Stimulated activated CD4-positive, alpha-beta T cell treated with anti-CD3 and anti-CD28 coated beads, Interleukin-15, amount 100 ng/mL, for 1 hour (primary cell): ENCODE measurements around the gene WNT3.
"Not testable (repeated sequence)": the region's sequence is repeated elsewhere in the genome, so short reads cannot be mapped to it uniquely, and the experiment has no call there.

Source experiments
- DNase-seq, 2 donors: peaks; one replicate each; pipeline ENCODE4 v3.0.0-alpha.2; 2020; ENCODE audit warnings: low read depth in 1 of 2, low spot score in 1 of 2

The WNT3 gene

DNA sequence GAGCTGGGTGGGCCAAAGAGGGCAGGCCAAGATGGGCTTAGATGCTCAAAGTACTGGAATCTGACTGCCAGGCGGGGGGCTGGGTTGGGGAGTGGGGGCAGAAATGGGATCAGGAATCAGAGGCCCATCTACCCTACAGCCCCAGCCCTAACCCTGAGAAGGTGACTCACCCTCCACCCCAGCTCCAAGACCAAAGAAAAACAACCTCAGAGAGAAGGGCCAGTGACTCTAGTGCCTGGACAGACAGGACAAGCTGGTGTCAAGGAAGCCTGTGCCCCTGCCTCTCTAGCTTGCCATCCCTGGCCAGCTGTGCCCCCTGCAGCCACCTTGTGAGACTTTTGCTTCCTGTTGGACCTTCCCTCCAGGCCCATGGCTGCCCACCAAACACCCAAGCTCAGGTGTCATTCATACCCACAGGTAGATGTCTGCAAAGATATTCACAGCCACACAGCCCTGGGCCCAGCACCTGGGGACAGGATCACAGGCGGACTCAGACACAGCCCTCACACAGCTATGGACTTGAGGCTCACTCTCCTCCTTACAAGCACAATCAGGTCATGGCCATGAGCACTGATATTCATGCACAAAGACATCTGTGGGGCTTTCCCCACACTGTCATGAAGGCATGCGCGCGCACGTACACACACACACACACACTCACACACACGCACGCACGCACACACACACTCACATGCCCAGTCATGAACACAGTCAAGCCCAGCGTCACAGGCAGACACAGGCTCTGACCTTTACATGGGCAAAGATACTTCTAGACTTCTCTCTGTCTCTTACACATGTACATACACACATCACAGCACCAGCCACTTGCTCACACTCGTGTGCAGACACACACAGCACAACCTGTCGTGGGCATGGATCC lies 2.8 kb downstream of the WNT3 start:
- no peak for DNase-seq

DNA sequence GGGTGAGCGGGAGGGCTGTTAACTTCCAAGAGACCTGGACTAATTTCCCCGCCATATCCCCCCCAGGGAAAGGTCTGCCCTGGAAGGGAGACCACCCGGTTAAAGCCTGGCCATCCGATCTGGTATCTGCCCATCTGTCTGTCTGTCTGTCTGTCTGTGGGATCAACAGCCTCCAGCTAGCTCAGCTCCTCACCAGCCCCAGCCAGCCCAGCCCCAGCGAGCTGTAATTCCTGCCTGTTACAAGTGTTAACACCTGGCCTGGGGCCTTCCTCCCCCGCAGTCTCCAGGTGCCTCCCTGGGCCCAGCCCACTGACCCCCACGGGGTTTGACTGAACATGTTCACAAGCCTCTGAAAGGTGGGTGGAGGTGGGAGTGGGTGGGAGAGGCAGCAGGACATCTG lies 4.0 kb downstream of the WNT3 start:
- DNase-seq, result no peak

DNA sequence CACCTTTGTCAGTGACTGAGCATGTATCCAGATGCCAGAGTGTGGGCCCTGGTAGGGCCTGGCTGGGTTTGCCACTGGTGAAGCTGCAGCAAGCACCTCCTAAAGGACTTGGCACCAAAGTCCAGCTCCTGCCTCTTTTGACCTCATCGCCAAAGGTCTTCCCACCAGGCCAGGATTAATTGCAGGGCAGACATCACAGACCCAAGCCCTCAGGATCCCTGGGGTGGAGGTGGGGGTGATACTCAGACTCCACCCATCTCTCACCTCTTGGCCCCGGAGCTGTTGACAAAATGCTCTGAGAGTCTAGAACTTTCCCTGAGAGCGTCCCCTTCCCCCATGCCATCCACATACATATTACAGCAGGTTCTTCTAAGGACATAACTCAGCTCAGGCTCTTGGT lies 4.6 kb downstream of the WNT3 start:
- no peak for DNase-seq

DNA sequence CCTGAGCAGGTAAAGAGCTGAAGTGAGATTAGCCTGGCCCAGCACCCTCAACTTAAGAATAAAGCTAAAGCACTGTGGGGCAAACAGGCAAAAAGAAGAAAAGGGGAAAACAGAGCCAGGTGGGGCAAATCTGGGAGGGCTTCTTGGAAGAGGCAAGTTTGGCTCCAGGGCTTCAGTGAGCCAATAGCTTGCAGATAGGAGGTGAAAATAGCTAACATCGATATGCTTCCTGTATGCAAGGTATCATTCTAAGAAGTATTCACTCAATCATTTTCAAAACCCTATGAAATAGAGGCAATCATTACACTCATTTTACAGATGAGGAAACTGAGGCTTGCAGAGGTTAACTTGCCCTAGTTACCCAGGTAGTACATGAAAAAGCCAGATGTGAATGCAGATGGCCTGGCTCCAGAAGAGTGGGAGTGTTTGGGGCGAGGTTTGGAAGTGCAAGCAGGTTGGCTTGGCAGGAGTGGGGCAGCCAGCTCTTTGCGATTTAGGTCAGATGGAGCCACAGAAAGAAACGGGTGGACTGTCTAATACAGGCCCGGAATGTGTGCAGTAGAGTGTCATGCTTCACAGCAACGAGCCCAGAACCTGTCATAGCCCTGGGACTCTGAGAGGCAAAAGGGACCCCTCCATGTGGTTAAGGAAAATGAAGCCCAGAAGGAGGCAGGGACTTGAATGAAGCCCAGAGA lies 5.7 kb downstream of the WNT3 start:
- DNase-seq, result no peak

DNA sequence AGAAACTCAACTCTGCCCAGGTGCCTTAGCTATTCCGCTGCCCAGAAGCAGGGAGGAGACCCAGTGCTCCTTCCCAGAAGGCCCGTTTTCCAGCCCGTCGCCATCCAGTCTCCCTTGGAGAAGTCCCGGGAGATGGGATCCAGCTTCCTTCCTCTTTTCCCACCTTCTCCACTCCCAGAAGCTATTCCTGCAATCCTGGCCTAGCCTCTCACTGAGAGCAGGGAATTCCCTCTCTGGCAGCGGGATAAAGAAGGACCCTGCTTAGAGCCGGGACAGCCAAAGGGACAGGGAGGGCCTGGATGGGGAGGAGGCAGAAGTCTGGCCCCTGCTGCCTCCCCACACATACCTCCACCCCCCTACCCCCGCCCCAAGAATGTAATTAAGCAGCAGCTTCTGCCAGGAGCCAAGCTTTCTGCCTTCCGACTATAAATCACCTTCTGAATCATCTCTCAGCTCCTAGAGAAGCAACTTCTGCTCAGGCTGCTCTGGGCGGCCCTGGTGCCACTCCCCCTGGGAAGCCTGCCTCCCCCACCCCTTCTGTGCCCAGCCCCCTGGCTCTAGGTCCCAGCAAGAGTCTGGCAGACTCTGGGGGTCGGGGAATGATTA lies 6.4 kb downstream of the WNT3 start:
- DNase-seq, result no peak

DNA sequence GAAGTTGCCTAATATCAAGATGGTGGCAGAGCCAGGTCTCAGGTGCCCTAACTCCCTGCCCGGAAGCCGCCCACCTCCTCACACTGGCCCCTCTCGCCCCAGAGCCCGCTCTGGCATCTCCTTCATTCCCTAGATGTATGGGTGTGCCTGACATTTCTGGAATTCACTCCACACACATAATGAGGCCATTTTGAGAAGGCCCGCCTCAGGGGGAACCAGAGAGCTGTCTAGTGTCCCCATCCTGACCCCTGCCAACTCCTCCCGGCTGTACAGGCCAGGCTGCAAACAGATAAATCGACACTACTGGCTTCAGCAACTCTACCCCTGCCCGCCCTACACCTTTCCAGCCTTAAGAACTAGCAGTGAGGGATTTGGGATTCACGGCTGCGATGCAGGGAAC lies 7.7 kb downstream of the WNT3 start:
- DNase-seq, result no peak

DNA sequence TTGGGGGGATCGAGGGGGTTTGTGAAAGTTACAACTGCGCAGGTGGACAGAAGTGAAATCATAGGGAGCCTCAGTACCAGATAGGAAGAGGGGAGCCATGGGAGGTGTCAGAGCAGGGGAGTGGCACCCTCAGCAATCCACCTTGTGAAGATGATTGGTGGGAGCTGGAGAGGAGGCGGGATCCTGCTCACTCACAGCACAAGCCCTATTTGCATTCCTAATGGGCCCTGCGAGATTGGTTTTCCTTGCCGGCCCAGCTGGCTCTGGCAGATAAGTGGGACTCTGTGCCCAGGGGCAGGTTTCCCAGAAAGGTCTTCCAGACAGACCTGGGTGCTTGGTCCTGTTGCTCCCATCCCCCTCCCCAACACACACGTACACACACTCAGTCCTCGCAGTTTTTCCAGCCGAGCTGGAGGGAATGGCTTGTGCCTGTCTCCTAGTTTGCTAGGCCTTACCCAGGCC lies 9.4 kb downstream of the WNT3 start:
- DNase-seq, result no peak

DNA sequence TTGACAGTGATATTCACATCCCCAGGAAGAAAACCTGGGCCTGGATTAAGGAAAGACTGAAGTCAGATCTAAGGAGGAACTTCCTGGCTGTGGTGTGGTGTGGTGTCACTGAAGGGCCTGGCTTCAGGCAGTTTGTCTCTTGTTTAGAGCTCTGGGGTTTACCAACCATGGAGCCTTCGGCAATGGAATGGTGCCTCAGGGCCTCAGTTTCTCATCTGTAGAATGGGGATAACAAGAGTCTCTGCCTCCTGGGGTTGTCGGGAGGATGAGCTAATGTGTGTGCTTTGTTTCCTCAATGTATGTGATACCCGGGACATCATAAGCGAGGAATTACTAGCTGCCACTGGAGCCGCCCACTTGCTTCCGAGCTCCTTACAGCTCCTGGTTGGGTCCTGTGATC lies 12.7 kb downstream of the WNT3 start:
- DNase-seq, result no peak

DNA sequence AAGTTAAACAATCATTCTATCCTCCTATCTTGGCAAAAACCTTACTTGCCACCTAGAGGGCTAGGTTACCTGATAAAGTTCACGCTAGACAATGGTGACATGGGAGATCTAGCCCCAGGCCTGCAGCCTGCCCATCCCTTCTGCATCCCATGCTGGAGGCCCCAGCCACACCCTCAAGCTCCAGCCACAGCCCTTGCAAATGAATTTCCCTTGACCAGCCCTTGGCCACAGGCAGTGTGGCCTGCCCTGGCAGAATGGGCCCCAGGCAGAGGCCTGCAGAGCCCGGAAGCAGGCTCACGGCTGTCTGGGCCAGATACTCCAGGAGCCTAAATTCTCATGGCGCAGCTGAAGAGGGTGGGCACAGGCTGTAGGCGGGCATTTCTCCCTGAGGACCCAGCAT lies 14.9 kb downstream of the WNT3 start:
- DNase-seq, result no peak

DNA sequence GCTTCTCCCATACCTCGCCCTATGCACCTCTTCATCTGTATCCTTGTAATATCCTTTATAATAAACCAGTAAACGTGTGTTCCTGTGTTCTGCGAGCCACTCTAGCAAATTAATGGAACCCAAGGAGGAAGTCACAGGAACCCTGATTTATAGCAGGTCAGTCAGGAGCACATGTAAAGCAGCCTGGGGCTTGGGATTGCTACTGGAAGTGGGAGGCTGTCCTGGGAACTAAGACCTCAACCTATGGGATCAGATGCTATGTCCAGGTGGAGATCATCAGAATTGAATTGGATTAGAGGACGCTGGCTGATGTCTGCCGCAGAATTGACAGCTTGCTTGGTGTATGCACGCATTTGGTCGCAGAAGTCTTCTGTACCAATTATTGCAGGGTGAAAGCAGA lies 15.7 kb downstream of the WNT3 start:
- DNase-seq, result no peak

DNA sequence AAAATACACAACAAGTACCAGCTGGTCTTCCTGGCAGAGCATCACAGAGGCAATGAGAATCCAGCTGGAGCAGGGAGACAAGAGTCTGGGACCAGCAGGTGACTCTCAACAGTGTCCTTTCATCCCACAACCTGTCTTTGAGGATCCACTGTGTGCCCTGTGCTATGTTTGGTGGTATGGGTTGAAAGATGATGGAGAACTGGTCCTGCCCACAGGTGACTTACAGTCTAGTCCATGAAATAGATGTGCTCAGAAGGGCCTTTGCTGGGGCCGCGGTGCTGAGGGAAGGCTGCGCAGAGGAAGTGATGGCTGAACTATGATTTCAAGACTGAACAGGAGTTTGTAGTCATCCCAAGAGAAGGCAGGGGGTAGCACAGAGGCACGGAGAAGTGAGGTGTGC lies 17.9 kb downstream of the WNT3 start:
- no peak for DNase-seq

DNA sequence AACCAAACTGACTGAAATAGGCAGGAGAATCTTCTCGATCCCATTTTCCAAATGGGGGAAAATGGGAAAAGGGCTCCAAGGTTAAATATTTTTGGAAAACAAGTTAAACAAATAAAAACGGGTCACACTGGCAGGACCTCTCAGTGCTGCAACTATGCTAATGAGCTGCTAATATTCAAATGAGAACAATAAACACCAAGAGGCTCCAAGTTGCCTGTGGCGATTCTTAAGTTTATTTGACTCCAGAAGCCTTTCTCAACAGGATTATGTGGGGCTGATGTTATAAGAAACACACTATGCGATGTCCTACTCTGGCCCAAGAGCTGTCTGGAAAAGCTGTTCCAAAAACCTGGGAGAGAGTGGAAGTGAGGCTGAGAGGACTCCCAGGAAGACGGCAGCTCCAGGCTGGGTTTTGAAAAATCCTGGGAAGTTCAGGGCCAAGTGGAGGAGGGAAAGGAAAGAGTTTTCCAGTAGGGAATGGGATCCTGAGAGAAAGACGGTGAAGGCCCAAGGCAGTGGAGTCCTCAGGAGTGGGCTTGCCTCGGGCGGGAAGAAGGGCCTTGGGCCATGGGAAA lies 21.4 kb downstream of the WNT3 start:
- DNase-seq, result no peak

DNA sequence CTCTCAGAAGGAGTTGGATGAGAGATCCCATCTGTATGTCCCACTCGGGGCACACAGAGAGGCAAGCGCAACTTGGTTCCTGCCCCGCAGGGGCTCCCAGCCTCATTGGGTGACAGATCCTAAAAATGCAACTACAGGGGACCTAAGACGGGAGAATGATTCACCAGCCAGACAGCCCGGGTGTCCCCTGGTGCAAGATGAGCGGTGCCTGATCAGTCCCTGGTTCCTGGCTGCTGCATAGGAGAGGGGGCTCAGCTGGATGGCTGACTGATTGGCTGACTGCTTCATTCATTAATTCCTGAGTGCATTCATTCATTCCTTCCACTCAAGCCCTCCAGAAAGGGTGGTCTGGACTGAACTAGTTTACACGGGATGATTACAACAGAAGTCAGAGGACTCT lies 22.0 kb downstream of the WNT3 start:
- no peak for DNase-seq

DNA sequence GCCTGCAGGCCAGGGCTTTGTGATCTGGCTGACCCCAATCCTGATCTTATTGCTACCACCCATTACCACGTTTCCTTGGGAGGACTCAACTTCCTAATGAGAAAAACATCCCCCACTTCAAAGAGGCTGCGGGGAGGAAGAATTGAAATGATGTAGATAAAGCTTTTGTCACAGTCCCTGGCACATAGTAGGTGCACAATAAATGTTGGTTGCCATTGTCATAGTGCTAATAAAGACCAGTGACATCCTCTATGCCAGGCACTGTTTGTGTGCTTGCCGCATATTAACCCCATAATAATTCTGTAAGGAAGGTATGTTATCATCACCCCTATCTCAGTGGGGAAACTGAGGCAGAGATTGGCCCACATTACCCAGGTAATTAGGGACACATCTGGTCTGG lies 22.4 kb downstream of the WNT3 start:
- no peak for DNase-seq

DNA sequence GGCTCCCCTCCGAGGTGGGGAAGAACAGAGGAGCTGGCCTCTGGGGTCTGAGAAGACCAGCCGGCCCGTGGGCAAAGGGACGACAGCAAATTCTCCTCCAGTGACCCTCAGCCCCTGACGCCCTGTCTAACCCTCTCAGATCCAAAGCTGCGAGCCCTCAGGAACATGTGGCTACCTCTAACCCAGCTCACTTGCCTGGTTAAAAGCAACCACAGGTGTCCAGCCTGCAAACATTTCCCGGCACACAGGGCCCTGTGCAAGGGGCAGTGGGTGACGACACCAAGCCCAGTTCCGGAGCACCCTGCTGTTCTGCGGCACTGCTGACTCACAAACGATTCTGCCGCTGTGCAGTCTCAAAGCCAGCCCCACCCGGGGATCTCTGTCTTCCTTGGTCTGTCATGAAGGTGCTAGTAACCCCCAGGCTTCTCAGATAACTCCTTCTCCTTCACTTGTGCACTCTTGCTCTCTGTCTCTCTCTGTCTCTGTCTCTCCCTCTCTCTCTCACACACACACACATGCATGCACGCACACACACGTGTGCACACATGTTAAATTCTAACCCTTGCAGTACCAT lies 23.0 kb downstream of the WNT3 start:
- DNase-seq, result no peak

DNA sequence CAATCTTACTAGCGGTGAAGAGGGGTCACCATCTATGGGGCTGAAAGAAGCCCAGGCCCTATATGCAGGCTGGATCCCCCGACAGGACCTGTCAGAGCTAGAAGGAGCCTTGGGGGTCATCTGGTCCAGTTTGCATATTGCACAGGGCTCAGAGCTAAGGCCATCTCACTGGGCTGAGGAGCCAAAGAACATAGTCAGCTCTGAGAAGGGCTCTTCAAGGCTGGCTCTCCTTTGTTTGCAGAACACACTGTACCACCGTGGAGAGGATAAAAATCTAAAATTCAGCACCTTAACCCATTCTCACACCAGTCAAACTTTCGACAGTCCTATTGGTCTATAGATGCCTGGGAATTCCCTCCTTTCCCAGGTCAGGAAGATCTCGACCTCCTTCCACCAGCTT lies 24.2 kb downstream of the WNT3 start:
- no peak for DNase-seq

DNA sequence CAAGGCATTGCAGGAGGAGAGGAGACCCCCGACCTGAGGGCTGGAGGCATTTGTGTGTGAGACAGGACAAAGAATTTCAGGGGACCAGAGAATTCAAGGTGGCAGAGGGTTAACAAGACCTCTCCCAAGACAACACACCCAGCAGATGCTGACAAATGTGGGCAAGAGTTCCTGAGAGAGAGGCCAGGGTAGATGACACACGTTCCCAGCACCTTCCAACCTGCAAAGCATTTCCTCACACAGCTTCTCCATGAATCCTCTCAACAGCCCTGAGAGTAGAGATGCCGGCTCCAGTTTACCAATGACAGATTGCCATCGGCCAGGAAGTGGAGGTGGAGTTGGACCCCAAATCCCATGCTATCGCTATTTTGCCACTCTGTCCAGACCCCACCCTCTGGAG lies 25.0 kb downstream of the WNT3 start:
- no peak for DNase-seq

DNA sequence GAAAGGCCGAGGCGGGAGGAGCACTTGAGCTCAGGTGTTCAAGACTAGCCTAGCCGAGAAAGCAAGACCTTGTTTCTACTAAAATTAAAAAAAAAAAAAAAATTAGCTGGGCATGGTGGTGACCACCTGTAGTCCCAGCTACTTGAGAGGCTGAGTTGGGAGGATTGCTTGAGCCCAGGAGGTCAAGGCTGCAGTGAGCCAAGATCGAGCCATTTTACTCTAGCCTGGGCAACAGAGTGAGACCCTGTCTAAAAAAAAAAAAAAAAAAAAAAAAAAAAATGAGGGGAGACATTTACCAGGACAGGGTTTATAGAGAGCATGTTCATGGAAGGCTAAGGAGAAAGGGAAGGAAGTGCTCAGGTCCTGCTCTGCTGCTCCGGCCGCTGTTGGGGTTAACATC lies 25.5 kb downstream of the WNT3 start:
- DNase-seq, result not testable (repeated sequence)

DNA sequence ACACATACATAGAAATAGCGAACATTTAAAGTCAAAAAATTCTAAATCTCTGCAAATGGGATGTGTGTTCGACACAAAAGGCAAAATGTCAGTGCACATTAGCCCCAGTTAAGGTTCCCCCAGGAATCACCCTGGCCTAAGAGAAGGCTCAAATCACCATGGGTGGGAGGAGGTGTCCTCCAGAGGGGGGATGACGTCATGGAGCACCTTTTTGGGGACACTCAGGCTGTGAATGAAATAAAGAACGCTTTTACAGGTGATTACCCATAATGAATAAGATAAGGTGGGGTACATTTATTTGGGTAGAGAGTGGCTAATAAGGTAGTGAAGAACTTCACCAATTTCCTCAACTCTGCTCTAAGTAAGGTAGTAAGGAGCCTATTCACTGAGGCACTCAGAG lies 26.4 kb downstream of the WNT3 start:
- DNase-seq, result no peak

DNA sequence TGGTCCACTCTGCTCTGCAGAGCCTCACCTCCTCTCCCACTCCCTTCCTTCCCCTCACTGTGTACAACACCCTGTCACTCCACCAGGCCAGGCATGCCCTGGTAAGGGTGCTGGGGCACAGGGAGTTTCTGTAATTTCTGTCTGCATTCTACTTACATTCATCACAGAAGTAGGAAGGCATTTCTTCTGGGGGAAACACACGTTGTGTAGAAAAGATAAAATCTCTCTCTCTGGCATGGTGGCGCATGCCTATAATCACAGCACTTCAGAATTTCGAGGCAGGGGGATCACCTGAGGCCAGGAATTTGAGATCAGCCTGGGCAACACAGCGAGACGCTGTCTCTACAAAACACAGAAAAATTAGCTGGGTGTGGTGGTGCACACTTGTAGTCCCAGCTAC lies 27.0 kb downstream of the WNT3 start:
- DNase-seq, result no peak

DNA sequence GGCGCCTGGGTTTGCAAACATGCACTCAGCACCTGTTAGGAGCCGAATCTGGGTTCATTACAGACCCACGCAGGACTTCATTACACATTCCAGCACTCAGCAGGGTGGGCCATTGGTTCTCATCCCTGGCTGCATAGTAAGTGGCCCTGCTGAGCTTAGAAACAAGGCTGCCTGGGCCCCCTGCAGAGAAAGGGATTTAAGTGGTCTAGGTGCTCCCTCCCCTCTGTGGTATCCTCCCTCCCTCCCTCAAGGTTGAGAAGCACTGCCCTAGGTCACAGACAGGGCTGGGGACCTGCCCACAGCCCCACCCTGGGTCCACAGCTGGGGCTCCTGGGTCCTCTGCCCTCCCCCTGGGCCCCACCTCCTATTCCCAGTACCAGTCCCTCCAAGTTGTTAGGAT lies 28.3 kb downstream of the WNT3 start:
- DNase-seq, result no peak

DNA sequence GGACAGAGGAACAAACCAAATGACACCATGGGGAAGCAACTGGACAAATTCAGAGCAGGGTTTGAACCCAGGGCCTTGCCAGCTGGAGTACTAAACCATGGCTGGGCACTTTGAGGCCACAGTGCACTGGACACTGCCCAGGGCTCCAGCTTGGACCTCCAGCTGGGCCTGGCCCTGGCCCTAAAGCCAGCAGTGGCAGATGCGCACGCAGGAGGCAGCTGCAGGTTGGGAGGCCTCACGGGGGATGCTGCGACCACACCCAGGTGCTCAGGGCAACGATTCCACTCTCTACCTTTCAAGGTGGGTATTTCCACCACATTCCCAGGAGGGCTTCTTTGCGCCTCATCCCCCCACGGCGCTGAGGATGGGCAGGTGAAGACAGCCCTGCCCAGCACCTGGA lies 28.9 kb downstream of the WNT3 start:
- DNase-seq, result no peak
